HEK293T (cell line): Measurements from ENCODE around the gene GRID2.

Experiments
- FOXA1 ChIP-seq: fragments of 450-650 bp; IDR thresholded peaks from 2 replicates; pipeline ENCODE4 v1.6.1; 2016; ENCODE audit warnings: mild to moderate bottlenecking
- FOXM1 ChIP-seq: fragments of 450-650 bp; IDR thresholded peaks from 2 replicates; pipeline ENCODE4 v1.6.1; 2017; ENCODE audit warnings: mild to moderate bottlenecking, borderline replicate concordance
- HDGF ChIP-seq: fragments of 450-650 bp; IDR thresholded peaks from 2 replicates; pipeline ENCODE4 v1.6.1; 2017; ENCODE audit warnings: antibody characterized with exemption, borderline replicate concordance
- L3MBTL2 ChIP-seq: fragments of 450-650 bp; conservative IDR thresholded peaks from 2 replicates; pipeline ENCODE4 v1.6.1; 2016; ENCODE audit warnings: mild to moderate bottlenecking
- NFRKB ChIP-seq: fragments of 450-650 bp; IDR thresholded peaks from 2 replicates; pipeline ENCODE4 v1.6.1; 2016; ENCODE audit warnings: mild to moderate bottlenecking, moderate library complexity
- TARDBP ChIP-seq: fragments of 450-650 bp; IDR thresholded peaks from 2 replicates; pipeline ENCODE4 v1.6.1; 2016

- TF ChIP-seq HDGF (no peak), TARDBP (no peak), L3MBTL2 (no peak), FOXM1 (no peak), FOXA1 (no peak), NFRKB (no peak)
Measured at GRCh38 chr4:93779228-93779627, 1475.5 kb downstream of the GRID2 start.
